ENCODE results near the gene PALLD. TPM values are rescaled to one million over a fixed set of nuclear protein-coding genes. Genes with fewer than 3 reads are reported as not detected.

The PALLD gene
- polyA plus RNA-seq, 1 donor from 2014 or later = 20.5 TPM

DNA sequence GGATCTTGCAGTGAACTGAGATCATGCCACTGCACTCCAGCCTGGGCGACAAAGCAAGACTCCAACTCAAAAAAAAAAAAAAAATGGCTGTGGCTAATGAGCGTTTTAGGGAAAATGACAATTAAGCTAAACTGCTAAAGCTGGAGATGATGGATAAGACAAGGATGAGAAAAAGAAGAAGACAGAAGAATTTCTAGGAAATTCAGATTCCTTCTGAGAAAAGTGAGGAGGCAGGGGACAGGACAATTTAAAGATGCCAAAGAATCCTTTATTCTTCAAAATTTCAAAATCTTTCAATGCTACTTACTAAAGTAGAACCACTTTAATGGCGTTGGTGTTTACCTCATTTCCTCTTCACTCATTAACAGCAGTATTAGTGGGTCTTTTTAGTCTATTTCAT lies 7.7 kb downstream of the PALLD start:
- Histone ChIP-seq H4K20me1 (ENCODE audit: insufficient read depth) (no peaks in the 10 kb centered on the region), H3K27me3 (ENCODE audit: insufficient read depth, low read depth, low read length) (no peaks in the 10 kb centered on the region), H3K79me2 (replicated peaks; ENCODE audit: insufficient read depth, low read length) (no peaks in the 10 kb centered on the region), H3K9me3 (ENCODE audit: low read length) (no peaks in the 10 kb centered on the region), H3K4me2 (ENCODE audit: low read length) (no peak overlapping the region), H3K4me3 (ENCODE audit: low read length) (no peak overlapping the region), H3K27ac (ENCODE audit: low read length) (no peak overlapping the region), H3F3A (ENCODE audit: insufficient read depth, low read length, poor library complexity, severe bottlenecking) (no peaks in the 10 kb centered on the region), H3K36me3 (ENCODE audit: insufficient read depth, low read length) (no peaks in the 10 kb centered on the region), H3K9me2 (ENCODE audit: insufficient read depth, low read length) (no peaks in the 10 kb centered on the region), H3K9ac (ENCODE audit: low read length) (no peak overlapping the region), H2AFZ (ENCODE audit: low read depth, low read length) (no peak overlapping the region)
- no peak for TF ChIP-seq MXI1 (conservative IDR thresholded peaks at IDR 0.05; ENCODE audit: poor library complexity, severe bottlenecking)

GRCh38 chr4:168506014-168506413 lies 9.2 kb downstream of the PALLD start:
- H3K27me3 ChIP-seq (ENCODE audit: insufficient read depth, low read depth, low read length) = no peaks in the 10 kb centered on the region
- no peak overlapping the region for H3K9ac ChIP-seq (ENCODE audit: low read length)
- no peak for TF ChIP-seq EP300 (conservative IDR thresholded peaks at IDR 0.05; ENCODE audit: poor library complexity, severe bottlenecking)
- TF ChIP-seq EZH2 (IDR thresholded peaks at IDR 0.05; ENCODE audit: borderline replicate concordance, insufficient read depth, low read length, poor library complexity, severe bottlenecking) = no peak
- TF ChIP-seq POLR2AphosphoS5 (IDR thresholded peaks at IDR 0.05) = no peak
- no peak for TF ChIP-seq CTCF (IDR thresholded peaks at IDR 0.05; ENCODE audit: poor library complexity, severe bottlenecking)
- TF ChIP-seq RAD21 (conservative IDR thresholded peaks at IDR 0.05) = no peak
- no peak for TF ChIP-seq MXI1 (conservative IDR thresholded peaks at IDR 0.05; ENCODE audit: poor library complexity, severe bottlenecking)
- TF ChIP-seq SMC3 (conservative IDR thresholded peaks at IDR 0.05; ENCODE audit: poor library complexity) = no peak
- no peaks in the 10 kb centered on the region for H3K9me3 ChIP-seq (ENCODE audit: low read length)
- H3F3A ChIP-seq (ENCODE audit: insufficient read depth, low read length, poor library complexity, severe bottlenecking) = no peaks in the 10 kb centered on the region
- H3K27ac ChIP-seq (ENCODE audit: low read length) = no peak overlapping the region
- no peak overlapping the region for H3K4me2 ChIP-seq (ENCODE audit: low read length)
- H3K4me3 ChIP-seq (ENCODE audit: low read length) = no peak overlapping the region
- no peak overlapping the region for H2AFZ ChIP-seq (ENCODE audit: low read depth, low read length)
- H4K20me1 ChIP-seq (ENCODE audit: insufficient read depth) = no peaks in the 10 kb centered on the region
- no peaks in the 10 kb centered on the region for H3K9me2 ChIP-seq (ENCODE audit: insufficient read depth, low read length)
- H3K36me3 ChIP-seq (ENCODE audit: insufficient read depth, low read length) = no peaks in the 10 kb centered on the region
- no peaks in the 10 kb centered on the region for H3K79me2 ChIP-seq (replicated peaks; ENCODE audit: insufficient read depth, low read length)

GRCh38 chr4:168507178-168507815 lies 10.4 kb downstream of the PALLD start:
- H3K36me3 ChIP-seq (ENCODE audit: insufficient read depth, low read length) = no peaks in the 10 kb centered on the region
- no peaks in the 10 kb centered on the region for H3F3A ChIP-seq (ENCODE audit: insufficient read depth, low read length, poor library complexity, severe bottlenecking)
- H3K4me2 ChIP-seq (ENCODE audit: low read length) = no peak overlapping the region
- H3K4me3 ChIP-seq (ENCODE audit: low read length) = no peak overlapping the region
- TF ChIP-seq EP300 (conservative IDR thresholded peaks at IDR 0.05; ENCODE audit: poor library complexity, severe bottlenecking) (no peak), POLR2AphosphoS5 (IDR thresholded peaks at IDR 0.05) (no peak), EZH2 (IDR thresholded peaks at IDR 0.05; ENCODE audit: borderline replicate concordance, insufficient read depth, low read length, poor library complexity, severe bottlenecking) (no peak), MXI1 (conservative IDR thresholded peaks at IDR 0.05; ENCODE audit: poor library complexity, severe bottlenecking) (no peak), RAD21 (conservative IDR thresholded peaks at IDR 0.05) (no peak)
- H3K9ac ChIP-seq (ENCODE audit: low read length) = no peak overlapping the region
- no peaks in the 10 kb centered on the region for H3K9me3 ChIP-seq (ENCODE audit: low read length)
- H3K9me2 ChIP-seq (ENCODE audit: insufficient read depth, low read length) = no peaks in the 10 kb centered on the region
- H3K79me2 ChIP-seq (replicated peaks; ENCODE audit: insufficient read depth, low read length) = no peaks in the 10 kb centered on the region
- H4K20me1 ChIP-seq (ENCODE audit: insufficient read depth) = no peaks in the 10 kb centered on the region
- H3K27me3 ChIP-seq (ENCODE audit: insufficient read depth, low read depth, low read length) = no peaks in the 10 kb centered on the region
- H2AFZ ChIP-seq (ENCODE audit: low read depth, low read length) = no peak overlapping the region
- H3K27ac ChIP-seq (ENCODE audit: low read length) = no peak overlapping the region
